Gastroesophageal sphincter (tissue), 3 donors: ENCODE results near the gene KMT2D.

Experiments
- CTCF ChIP-seq, 4 experiments: fragments of 200-600 bp in 2 of 4; fragments of 450-650 bp in 2 of 4; sonication (generic) in 1 of 4; IDR thresholded peaks; one replicate each; pipeline ENCODE4 v1.5.1; 2017 to 2019; ENCODE audit warnings: antibody characterized with exemption in 4 of 4, mild to moderate bottlenecking in 2 of 4, moderate library complexity in 2 of 4
- EP300 ChIP-seq: sonication (generic); formaldehyde crosslinking; IDR thresholded peaks from one replicate; pipeline ENCODE4 v1.6.1; 2017; ENCODE audit warnings: antibody characterized with exemption, mild to moderate bottlenecking
- POLR2A ChIP-seq, 2 donors: fragments of 450-650 bp; IDR thresholded peaks; one replicate each; pipeline ENCODE4 v1.6.1; 2017; ENCODE audit warnings: antibody characterized with exemption in 2 of 2, mild to moderate bottlenecking in 2 of 2, moderate library complexity in 1 of 2
- POLR2AphosphoS5 ChIP-seq: sonication (generic); formaldehyde crosslinking; IDR thresholded peaks from one replicate; pipeline ENCODE4 v1.6.1; 2017; ENCODE audit warnings: antibody characterized with exemption

DNA sequence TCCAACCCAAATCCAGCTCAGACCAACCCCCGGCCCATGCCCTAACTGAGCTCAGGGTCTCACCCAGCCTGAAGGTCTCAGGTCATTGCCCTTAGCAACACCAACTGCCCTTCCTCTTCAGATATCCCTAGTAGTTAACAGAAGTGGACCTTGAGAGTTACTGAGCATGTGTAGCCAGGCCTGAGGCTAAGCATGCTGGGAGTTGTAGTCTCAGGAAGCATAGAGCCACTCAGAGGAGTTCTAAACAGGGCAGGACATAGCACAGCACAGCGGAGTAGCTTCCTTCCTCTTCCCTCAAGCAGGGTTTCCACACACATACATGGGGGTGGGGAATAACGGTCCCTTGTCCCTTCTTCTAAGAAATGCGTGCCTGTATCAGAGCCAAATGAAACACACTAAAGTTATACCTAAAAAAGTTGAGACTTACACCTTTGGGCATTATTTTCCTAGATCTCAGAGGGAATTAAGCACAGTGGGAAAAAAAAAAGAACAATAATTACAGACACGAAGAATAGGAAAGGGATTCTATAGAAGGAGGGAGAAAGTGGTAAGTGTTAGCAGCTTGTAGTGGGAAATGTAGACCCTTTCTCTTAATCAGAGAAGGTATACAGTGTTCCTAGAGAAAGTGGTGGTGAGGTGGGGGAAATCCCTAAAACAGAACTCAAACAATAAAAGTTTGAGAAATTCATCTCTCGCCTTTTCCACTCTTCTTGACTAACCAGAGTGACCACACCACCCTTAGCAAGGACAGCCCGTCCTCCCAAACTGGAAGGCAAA is 4.4 kb downstream of the KMT2D start:
- TF ChIP-seq CTCF (IDR thresholded peaks at IDR 0.05) (no peak), POLR2A (IDR thresholded peaks at IDR 0.05) (no peak), POLR2AphosphoS5 (no peak), EP300 (no peak)
